Measurements from ENCODE around the gene TPBG.
"Not testable (repeated sequence)": the region's sequence is repeated elsewhere in the genome, so short reads cannot be mapped to it uniquely, and the experiment has no call there.

Gene TPBG

DNA sequence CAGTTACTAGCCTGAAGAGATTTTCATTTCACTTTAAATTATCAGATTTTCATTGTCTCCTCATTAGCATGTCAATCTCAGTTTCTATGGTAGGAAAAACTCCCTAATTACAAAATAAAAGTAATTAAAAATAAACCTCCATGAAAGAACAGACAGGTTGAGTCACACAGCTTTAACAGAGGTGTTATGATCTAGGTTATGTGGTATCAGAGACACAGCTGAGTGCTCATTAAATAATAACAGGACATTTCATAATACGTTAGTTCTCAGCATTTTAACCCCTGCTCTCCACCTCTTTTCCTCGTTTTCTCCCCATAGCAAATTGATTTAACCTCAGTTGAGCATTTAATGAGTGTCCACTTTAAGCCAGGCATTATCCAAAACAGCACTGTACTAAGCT lies 21.9 kb downstream of the TPBG start:
- in situ Hi-C loops (cut with MboI; ENCODE audit: low sequenced_read_pairs, unreplicated experiment), result no loop called here
- no peak for DNase-seq (ENCODE audit: low spot score)
- TF ChIP-seq, protein P1, sequence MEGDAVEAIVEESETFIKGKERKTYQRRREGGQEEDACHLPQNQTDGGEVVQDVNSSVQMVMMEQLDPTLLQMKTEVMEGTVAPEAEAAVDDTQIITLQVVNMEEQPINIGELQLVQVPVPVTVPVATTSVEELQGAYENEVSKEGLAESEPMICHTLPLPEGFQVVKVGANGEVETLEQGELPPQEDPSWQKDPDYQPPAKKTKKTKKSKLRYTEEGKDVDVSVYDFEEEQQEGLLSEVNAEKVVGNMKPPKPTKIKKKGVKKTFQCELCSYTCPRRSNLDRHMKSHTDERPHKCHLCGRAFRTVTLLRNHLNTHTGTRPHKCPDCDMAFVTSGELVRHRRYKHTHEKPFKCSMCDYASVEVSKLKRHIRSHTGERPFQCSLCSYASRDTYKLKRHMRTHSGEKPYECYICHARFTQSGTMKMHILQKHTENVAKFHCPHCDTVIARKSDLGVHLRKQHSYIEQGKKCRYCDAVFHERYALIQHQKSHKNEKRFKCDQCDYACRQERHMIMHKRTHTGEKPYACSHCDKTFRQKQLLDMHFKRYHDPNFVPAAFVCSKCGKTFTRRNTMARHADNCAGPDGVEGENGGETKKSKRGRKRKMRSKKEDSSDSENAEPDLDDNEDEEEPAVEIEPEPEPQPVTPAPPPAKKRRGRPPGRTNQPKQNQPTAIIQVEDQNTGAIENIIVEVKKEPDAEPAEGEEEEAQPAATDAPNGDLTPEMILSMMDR (IDR thresholded peaks at IDR 0.05; ENCODE audit: borderline replicate concordance, control extremely low read depth, extremely low read depth, insufficient read depth, missing control alignments), result no peak

DNA sequence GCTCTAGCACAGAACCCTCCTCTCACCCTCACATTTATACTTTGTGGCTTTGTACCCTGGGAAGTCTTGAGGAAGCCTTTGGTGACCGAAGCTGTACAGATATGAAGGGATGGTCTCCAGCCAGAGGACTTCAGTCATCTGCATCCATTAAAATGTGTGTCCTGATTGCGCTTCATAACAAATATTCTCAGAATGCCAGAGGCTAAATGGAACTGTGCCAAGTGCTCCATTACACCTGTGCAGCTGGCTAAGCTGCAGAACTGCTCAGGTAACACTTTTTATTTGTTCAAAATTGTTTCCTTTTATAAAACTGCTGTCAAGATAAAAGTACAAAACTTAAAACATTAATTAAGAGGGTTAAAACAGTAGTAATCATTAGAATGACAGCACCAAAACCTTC lies 22.3 kb downstream of the TPBG start:
- DNase-seq (ENCODE audit: low spot score), result no peak
- TF ChIP-seq, protein P1 (IDR thresholded peaks at IDR 0.05; ENCODE audit: borderline replicate concordance, control extremely low read depth, extremely low read depth, insufficient read depth, missing control alignments), result no peak
- in situ Hi-C loops (cut with MboI; ENCODE audit: low sequenced_read_pairs, unreplicated experiment), result no loop called here

DNA sequence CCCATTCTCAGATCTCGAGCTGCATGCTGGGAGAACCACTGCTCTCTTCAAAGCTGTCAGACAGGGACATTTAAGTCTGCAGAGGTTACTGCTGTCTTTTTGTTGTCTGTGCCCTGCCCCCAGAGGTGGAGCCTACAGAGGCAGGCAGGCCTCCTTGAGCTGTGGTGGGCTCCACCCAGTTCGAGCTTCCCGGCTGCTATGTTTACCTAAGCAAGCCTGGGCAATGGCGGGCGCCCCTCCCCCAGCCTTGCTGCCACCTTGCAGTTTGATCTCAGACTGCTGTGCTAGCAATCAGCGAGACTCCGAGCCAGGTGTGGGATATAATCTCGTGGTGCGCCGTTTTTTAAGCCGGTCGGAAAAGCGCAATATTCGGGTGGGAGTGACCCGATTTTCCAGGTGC lies 31.2 kb downstream of the TPBG start:
- DNase-seq (ENCODE audit: low spot score); in situ Hi-C loops (cut with MboI; ENCODE audit: low sequenced_read_pairs, unreplicated experiment): not testable (repeated sequence)

DNA sequence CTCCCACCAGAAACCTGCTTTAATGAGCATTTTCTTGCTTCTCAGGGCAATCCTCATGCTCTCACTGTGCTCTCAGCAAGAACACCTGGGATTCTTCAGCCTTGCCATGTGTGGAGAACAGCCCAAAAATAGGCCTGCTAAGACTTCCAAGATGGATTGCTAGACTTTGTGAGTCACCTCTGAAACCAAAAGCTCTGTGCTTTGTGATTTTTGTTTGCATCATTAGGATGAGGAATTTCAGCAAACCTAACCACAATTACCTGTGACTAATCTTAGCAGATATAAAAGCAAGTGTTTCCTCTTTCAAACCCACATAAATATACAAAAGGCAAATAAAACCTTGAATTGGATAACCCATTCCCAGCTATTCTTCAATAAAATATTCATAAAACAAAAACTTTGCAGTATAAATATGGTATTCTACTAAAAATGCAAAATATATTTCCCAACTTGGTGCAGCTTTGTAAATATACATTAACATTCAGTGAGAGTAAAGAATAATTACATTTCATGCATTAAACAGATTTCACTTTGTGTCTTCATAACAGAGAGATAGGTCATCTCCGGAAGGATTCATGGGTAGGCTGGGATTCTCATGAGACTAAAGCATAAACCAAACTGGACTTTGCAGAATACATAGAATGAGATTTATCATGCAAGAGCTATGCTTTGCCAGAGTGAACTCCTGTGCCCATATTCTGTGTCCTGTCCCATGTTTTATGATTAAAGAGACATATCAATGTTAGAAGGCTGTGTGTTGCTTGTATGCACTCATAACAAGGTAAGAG lies 33.5 kb downstream of the TPBG start:
- in situ Hi-C loops (cut with MboI; ENCODE audit: low sequenced_read_pairs, unreplicated experiment), result no loop called here
- TF ChIP-seq, protein P1 (IDR thresholded peaks at IDR 0.05; ENCODE audit: borderline replicate concordance, control extremely low read depth, extremely low read depth, insufficient read depth, missing control alignments), result no peak
- no peak for DNase-seq (ENCODE audit: low spot score)

DNA sequence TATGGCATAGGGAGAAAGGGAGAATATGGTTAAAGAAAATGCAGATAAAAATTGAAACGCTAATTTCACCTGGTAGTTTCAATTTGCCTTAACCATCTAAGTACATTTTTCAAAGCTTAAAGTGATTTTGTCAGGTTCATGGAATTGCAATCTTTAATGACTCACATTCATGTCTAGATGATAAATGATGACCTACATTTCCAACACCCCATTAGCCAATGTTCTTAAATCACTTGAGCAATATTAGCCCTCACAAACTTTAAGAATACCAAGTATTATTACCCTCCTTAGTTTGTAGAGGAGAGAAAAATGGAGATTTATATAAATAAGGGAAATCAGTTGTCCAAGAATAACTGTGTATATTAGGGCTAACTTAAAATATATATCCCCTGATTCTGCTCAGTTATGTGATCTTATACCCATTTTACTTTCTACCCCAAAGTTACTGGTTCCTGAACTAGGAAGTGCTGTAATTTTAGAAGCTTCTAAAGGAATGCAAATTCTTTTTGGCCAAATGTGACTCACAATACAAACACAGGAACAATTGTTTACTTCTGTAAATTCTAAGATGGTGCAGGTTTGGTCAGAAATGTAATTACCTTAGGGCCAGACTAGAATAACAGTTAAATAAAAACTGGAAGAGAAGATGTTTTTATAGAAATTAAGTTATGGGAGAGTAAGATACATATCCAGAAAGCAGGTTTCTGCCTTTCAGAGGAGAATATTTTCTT lies 34.5 kb downstream of the TPBG start:
- TF ChIP-seq, protein P1 (IDR thresholded peaks at IDR 0.05; ENCODE audit: borderline replicate concordance, control extremely low read depth, extremely low read depth, insufficient read depth, missing control alignments), result no peak
- in situ Hi-C loops (cut with MboI; ENCODE audit: low sequenced_read_pairs, unreplicated experiment), result no loop called here
- no peak for DNase-seq (ENCODE audit: low spot score)

DNA sequence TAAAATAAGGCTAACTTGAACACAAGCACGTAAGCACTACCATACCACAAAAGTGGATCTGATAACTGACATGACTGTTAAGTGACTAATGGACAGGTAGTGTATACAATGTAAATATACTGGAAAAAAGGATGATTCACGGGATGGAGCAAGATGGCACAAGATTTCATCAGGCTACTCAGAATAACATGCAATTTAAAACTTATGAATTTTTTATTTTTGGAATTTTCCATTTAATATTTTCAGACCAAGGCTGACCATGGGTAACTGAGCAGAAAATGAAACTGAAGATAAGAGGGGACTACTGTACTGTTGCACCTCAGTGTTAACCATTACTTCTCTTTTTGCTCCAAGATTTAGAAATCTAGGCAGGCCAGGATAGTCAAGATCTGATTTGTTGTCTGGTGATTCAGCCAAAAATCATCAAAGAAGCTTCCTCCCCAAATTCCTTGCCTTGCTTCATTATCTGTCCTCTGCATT lies 45.4 kb downstream of the TPBG start:
- TF ChIP-seq, protein P1 (IDR thresholded peaks at IDR 0.05; ENCODE audit: borderline replicate concordance, control extremely low read depth, extremely low read depth, insufficient read depth, missing control alignments), result no peak
- in situ Hi-C loops (cut with MboI; ENCODE audit: low sequenced_read_pairs, unreplicated experiment), result no loop called here
- no peak for DNase-seq (ENCODE audit: low spot score)

DNA sequence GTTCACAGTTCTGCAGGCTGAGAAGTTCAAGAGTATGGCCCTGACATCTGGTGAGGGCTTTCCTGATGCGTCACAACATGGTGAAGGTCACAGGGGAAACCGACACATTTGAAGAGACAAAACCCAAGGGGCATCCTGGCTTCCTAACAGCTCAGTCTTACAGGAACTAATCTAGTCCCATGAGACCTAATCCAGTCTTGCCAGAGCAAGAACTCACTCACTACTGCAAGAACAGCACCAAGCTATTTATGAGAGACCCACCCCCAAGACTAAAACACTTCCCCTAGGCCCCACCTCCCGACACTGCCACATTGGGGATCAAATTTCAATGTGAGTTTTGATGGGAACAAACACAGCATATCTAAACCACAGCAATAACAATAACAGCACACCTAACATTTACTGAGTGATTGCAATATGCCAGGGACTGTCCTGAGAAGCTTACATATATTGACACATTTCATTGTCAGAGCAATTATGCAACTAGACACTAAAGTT lies 46.6 kb downstream of the TPBG start:
- in situ Hi-C loops (cut with MboI; ENCODE audit: low sequenced_read_pairs, unreplicated experiment), result no loop called here
- DNase-seq (ENCODE audit: low spot score), result no peak
- TF ChIP-seq, protein P1 (IDR thresholded peaks at IDR 0.05; ENCODE audit: borderline replicate concordance, control extremely low read depth, extremely low read depth, insufficient read depth, missing control alignments), result no peak

Measured in GM13976 (cell line).